Fibroblast of lung (primary cell): Measurements from ENCODE around the gene ITGBL1. TPM values are rescaled to one million over a fixed set of nuclear protein-coding genes. Genes with fewer than 3 reads are reported as not detected.

Experiments
- DNase-seq, 2 donors: peaks; one replicate each; pipeline versions ENCODE4 v3.0.0 to v3.0.0-alpha.2; 2010; ENCODE audit warnings: low read depth in 2 of 2
- H2AFZ ChIP-seq: 2 replicates; pipeline ENCODE4 v1.5.1; 2012; ENCODE audit warnings: low read length, control low read depth, inconsistent platforms
- H3K27ac ChIP-seq: 2 replicates; pipeline ENCODE4 v1.5.1; 2011; ENCODE audit warnings: low read length, control low read depth; ENCODE audit not compliant: insufficient read depth
- H3K27me3 ChIP-seq: 2 replicates; pipeline ENCODE4 v1.5.1; 2011; ENCODE audit warnings: mild to moderate bottlenecking, low read length; ENCODE audit not compliant: control insufficient read depth, insufficient read depth
- H3K36me3 ChIP-seq: 2 replicates; pipeline ENCODE4 v1.5.1; 2011; ENCODE audit warnings: low read length; ENCODE audit not compliant: control insufficient read depth, insufficient read depth
- H3K4me1 ChIP-seq: 2 replicates; pipeline ENCODE4 v1.5.1; 2011; ENCODE audit warnings: low read length; ENCODE audit not compliant: control insufficient read depth, insufficient read depth; ENCODE audit errors: extremely low read depth
- H3K4me2 ChIP-seq: 2 replicates; pipeline ENCODE4 v1.5.1; 2011; ENCODE audit warnings: low read length, control low read depth; ENCODE audit not compliant: insufficient read depth; ENCODE audit errors: extremely low read depth
- H3K4me3 ChIP-seq, 4 experiments: fragments of 200-600 bp in 1 of 4; sonication (generic) in 1 of 4; replicated peaks in 1 of 4; 2 replicates each; pipeline ENCODE4 v1.5.1; 2011 to 2016; ENCODE audit warnings: low read length in 4 of 4, low read depth in 3 of 4, mild to moderate bottlenecking in 3 of 4, control low read depth in 2 of 4, inconsistent platforms in 1 of 4, mixed read lengths in 1 of 4; ENCODE audit not compliant: insufficient read depth in 1 of 4; ENCODE audit errors: control extremely low read depth in 1 of 4
- H3K79me2 ChIP-seq: 2 replicates; pipeline ENCODE4 v1.5.1; 2012; ENCODE audit warnings: mild to moderate bottlenecking, low read length, inconsistent platforms; ENCODE audit not compliant: control insufficient read depth, insufficient read depth
- H3K9ac ChIP-seq: 2 replicates; pipeline ENCODE4 v1.5.1; 2011; ENCODE audit warnings: mild to moderate bottlenecking, low read length, control low read depth; ENCODE audit not compliant: insufficient read depth
- H3K9me3 ChIP-seq: 2 replicates; pipeline ENCODE4 v1.5.1; 2012; ENCODE audit warnings: low read depth, low read length; ENCODE audit not compliant: control insufficient read depth, insufficient read depth
- H4K20me1 ChIP-seq: 2 replicates; pipeline ENCODE4 v1.5.1; 2011; ENCODE audit warnings: low read length; ENCODE audit not compliant: control insufficient read depth, insufficient read depth; ENCODE audit errors: extremely low read depth
- CTCF ChIP-seq, 2 donors: IDR thresholded peaks in 1 of 2; conservative IDR thresholded peaks in 1 of 2; 1 replicate in 1 of 2; 2 replicates in 1 of 2; pipeline ENCODE4 v1.5.1; 2011 to 2012; ENCODE audit warnings: low read length in 2 of 2, control low read depth in 1 of 2, inconsistent platforms in 1 of 2, low read depth in 1 of 2, mild to moderate bottlenecking in 1 of 2
- EZH2 ChIP-seq: IDR thresholded peaks from 2 replicates; pipeline ENCODE4 v1.5.1; 2012; ENCODE audit warnings: low read length, control low read depth, mild to moderate bottlenecking; ENCODE audit errors: missing control alignments
- polyA plus RNA-seq, 2 donors: library from polyadenylated mRNA; depleted of rRNA in 1 of 2; stranded (reverse) in 1 of 2; unstranded in 1 of 2; fragments of >200 nt; gene quantifications; 2 replicates each; pipeline ENCODE4 v1.2.1, GENCODE V29; 2011 to 2012; ENCODE audit warnings: missing spikeins in 1 of 2
- total RNA-seq: library from RNA; depleted of rRNA; stranded (reverse); fragments of >200 nt; gene quantifications from 2 replicates; pipeline ENCODE4 v1.2.1, GENCODE V29; 2014

Gene ITGBL1
- total and polyA plus RNA-seq, 2 donors (not counting 1 experiment from before 2014, with no cell fraction given) = 45.1 to 87.4 TPM

GRCh38 chr13:101649488-101650126 lies 197.1 kb downstream of the ITGBL1 start:
- Histone ChIP-seq H3K9ac (no peak overlapping the region), H3K27me3 (no peaks in the 10 kb centered on the region), H4K20me1 (no peaks in the 10 kb centered on the region), H3K27ac (no peak overlapping the region), H3K4me3 (no peak overlapping the region), H2AFZ (no peak overlapping the region), H3K36me3 (no peaks in the 10 kb centered on the region), H3K9me3 (no peaks in the 10 kb centered on the region), H3K79me2 (no peaks in the 10 kb centered on the region), H3K4me2 (no peak overlapping the region), H3K4me1 (no peaks in the 10 kb centered on the region)
- peak; percentile 81 to 88 for DNase-seq
- TF ChIP-seq EZH2 (no peak), CTCF (conservative IDR thresholded peaks at IDR 0.05 in 1 of 2, IDR thresholded peaks at IDR 0.05 in 1 of 2; ENCODE audit: low read depth in 1 of 2, low read length in 2 of 2) (no peak)

GRCh38 chr13:101654883-101655282 lies 202.4 kb downstream of the ITGBL1 start:
- no peaks in the 10 kb centered on the region for H3K4me1 ChIP-seq
- no peaks in the 10 kb centered on the region for H4K20me1 ChIP-seq
- no peaks in the 10 kb centered on the region for H3K27me3 ChIP-seq
- peak; percentile 35 to 80 for DNase-seq
- no peak overlapping the region for H3K4me3 ChIP-seq
- H3K9ac ChIP-seq = no peak overlapping the region
- H3K9me3 ChIP-seq = no peaks in the 10 kb centered on the region
- no peak overlapping the region for H3K27ac ChIP-seq
- TF ChIP-seq EZH2 = no peak
- no peak for TF ChIP-seq CTCF (conservative IDR thresholded peaks at IDR 0.05 in 1 of 2, IDR thresholded peaks at IDR 0.05 in 1 of 2; ENCODE audit: low read depth in 1 of 2, low read length in 2 of 2)
- no peaks in the 10 kb centered on the region for H3K36me3 ChIP-seq
- H3K4me2 ChIP-seq = no peak overlapping the region
- no peak overlapping the region for H2AFZ ChIP-seq
- no peaks in the 10 kb centered on the region for H3K79me2 ChIP-seq

- Histone ChIP-seq H3K4me3 (no peak overlapping the region), H3K27ac (no peak overlapping the region), H3K9ac (no peak overlapping the region), H3K4me1 (no peaks in the 10 kb centered on the region), H3K27me3 (no peaks in the 10 kb centered on the region), H3K36me3 (no peaks in the 10 kb centered on the region), H3K4me2 (no peak overlapping the region), H3K79me2 (no peaks in the 10 kb centered on the region), H3K9me3 (no peaks in the 10 kb centered on the region), H2AFZ (no peak overlapping the region), H4K20me1 (no peaks in the 10 kb centered on the region)
- peak in 1 of 2 donors; percentile 25 for DNase-seq
- TF ChIP-seq CTCF (conservative IDR thresholded peaks at IDR 0.05 in 1 of 2, IDR thresholded peaks at IDR 0.05 in 1 of 2; ENCODE audit: low read depth in 1 of 2, low read length in 2 of 2) = no peak
- TF ChIP-seq EZH2 = no peak
Observed at GRCh38 chr13:101655435-101655834, 203.0 kb downstream of the ITGBL1 start.
